Measurements from ENCODE around the gene IL4I1. TPM values are rescaled to one million over a fixed set of nuclear protein-coding genes. Genes with fewer than 3 reads are reported as not detected.

IL4I1 gene
- total and polyA plus RNA-seq, 2 of the 4 experiments (the other 2 are of a cell fraction), result 0.31 to 0.36 TPM

- no peaks in the 10 kb centered on the region for H3K27me3 ChIP-seq (ENCODE audit: control insufficient read depth, insufficient read depth, low read length)
- no peak overlapping the region for H2AK5ac ChIP-seq (ENCODE audit: low read depth, low read length)
- peaks cover 10 to 76% of the 10 kb centered on the region in 2 experiments for H3K79me1 ChIP-seq (ENCODE audit: low read depth in 1 of 2, low read length in 2 of 2)
- H3K27ac ChIP-seq (ENCODE audit: insufficient read depth, low read length), result no peak overlapping the region
- TF ChIP-seq RAD21 (IDR thresholded peaks at IDR 0.05; ENCODE audit: low read length), result no peak
- no peak for TF ChIP-seq ELK1 (IDR thresholded peaks at IDR 0.05; ENCODE audit: borderline replicate concordance, low read depth, low read length)
- TF ChIP-seq RCOR1 (IDR thresholded peaks at IDR 0.05; ENCODE audit: insufficient replicate concordance, low read length), result no peak
- no peak for TF ChIP-seq SMC3 (IDR thresholded peaks at IDR 0.05; ENCODE audit: low read depth, low read length)
- no peak for TF ChIP-seq BHLHE40 (IDR thresholded peaks at IDR 0.05; ENCODE audit: low read depth, low read length)
- TF ChIP-seq NFE2L2 (IDR thresholded peaks at IDR 0.05; ENCODE audit: low read depth, low read length), result no peak
- TF ChIP-seq MAZ (IDR thresholded peaks at IDR 0.05; ENCODE audit: borderline replicate concordance, low read depth, low read length), result no peak
- no peak for TF ChIP-seq CHD1 (IDR thresholded peaks at IDR 0.05; ENCODE audit: low read depth, low read length)
- no peak for TF ChIP-seq CTCF (conservative IDR thresholded peaks at IDR 0.05; ENCODE audit: low read depth, low read length)
- no peak for TF ChIP-seq POLR2A (IDR thresholded peaks at IDR 0.05; ENCODE audit: low read depth, low read length)
- TF ChIP-seq FOS (IDR thresholded peaks at IDR 0.05; ENCODE audit: low read depth, low read length), result no peak
- TF ChIP-seq MAFK (IDR thresholded peaks at IDR 0.05; ENCODE audit: low read depth, low read length), result no peak
- no peak for TF ChIP-seq RFX5 (IDR thresholded peaks at IDR 0.05; ENCODE audit: low read depth, low read length)
- TF ChIP-seq CEBPB (IDR thresholded peaks at IDR 0.05; ENCODE audit: low read depth, low read length), result no peak
- no peak for TF ChIP-seq MXI1 (IDR thresholded peaks at IDR 0.05; ENCODE audit: borderline replicate concordance, low read depth, low read length)
- TF ChIP-seq, protein P1, sequence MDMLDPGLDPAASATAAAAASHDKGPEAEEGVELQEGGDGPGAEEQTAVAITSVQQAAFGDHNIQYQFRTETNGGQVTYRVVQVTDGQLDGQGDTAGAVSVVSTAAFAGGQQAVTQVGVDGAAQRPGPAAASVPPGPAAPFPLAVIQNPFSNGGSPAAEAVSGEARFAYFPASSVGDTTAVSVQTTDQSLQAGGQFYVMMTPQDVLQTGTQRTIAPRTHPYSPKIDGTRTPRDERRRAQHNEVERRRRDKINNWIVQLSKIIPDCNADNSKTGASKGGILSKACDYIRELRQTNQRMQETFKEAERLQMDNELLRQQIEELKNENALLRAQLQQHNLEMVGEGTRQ (IDR thresholded peaks at IDR 0.05; ENCODE audit: low read depth, low read length), result no peak
- no peak overlapping the region for H3K18ac ChIP-seq (ENCODE audit: low read depth, low read length)
- ChIA-PET CTCF (no interaction called here), POLR2A (ENCODE audit: unreplicated experiment) (no interaction called here)
- no peak overlapping the region for H3K56ac ChIP-seq (ENCODE audit: extremely low read depth, insufficient read depth, low read length)
- no peak overlapping the region for H3K9ac ChIP-seq (ENCODE audit: low read depth, low read length)
- H4K5ac ChIP-seq (ENCODE audit: low read depth, low read length), result no peak overlapping the region
- no peak overlapping the region for H3K4me3 ChIP-seq (ENCODE audit: insufficient read depth, low read depth, low read length)
- H4K8ac ChIP-seq (ENCODE audit: low read depth in 2 of 2, low read length in 2 of 2), result no peak overlapping the region
- no peaks in the 10 kb centered on the region for H3K9me3 ChIP-seq (ENCODE audit: control insufficient read depth, insufficient read depth, low read length)
- BruUV-seq (replicated peaks), result no TSS peak
- peaks cover 3% of the 10 kb centered on the region for H3K4me1 ChIP-seq (ENCODE audit: control insufficient read depth, insufficient read depth, low read length)
- no peak overlapping the region for H2AK9ac ChIP-seq (replicated peaks; ENCODE audit: low read depth, low read length, poor library complexity)
- no peak overlapping the region for H2AFZ ChIP-seq (replicated peaks; ENCODE audit: low read length, poor library complexity)
- H2BK120ac ChIP-seq (ENCODE audit: low read depth, low read length), result no peak overlapping the region
- no peak overlapping the region for H4K91ac ChIP-seq (ENCODE audit: insufficient read depth, low read depth, low read length)
- dilution Hi-C loops (cut with HindIII; ENCODE audit: low sequenced_read_pairs, unreplicated experiment) (no loop called here), intact Hi-C loops (cut with micrococcal nuclease) (no loop called here), in situ Hi-C loops (cut with MboI; ENCODE audit: low sequenced_read_pairs) (no loop called here)
- DNase-seq (no peak), ATAC-seq (ENCODE audit: low read depth) (no peak)
- 83% methylated on average over 3 of the region's 5 CpGs; no CpG with 5 or more reads in 1 of the 2 experiments for WGBS, 2 experiments (ENCODE audit: extremely low coverage in 2 of 2, insufficient read length in 1 of 2)
- H2BK5ac ChIP-seq (ENCODE audit: low read depth, low read length, poor library complexity, severe bottlenecking), result no peak overlapping the region
- no peak overlapping the region for H3K14ac ChIP-seq (replicated peaks; ENCODE audit: low read depth, low read length)
- no peak overlapping the region for H2BK20ac ChIP-seq (ENCODE audit: low read depth, low read length)
- H3K9me1 ChIP-seq (ENCODE audit: insufficient read depth, low read length), result peaks cover 11% of the 10 kb centered on the region; the same call in 1 of the 2 replicates
- no peak overlapping the region for H3K4ac ChIP-seq (ENCODE audit: low read depth, low read length)
- H3K4me2 ChIP-seq (ENCODE audit: low read depth, low read length), result no peak overlapping the region
- peaks cover 59% of the 10 kb centered on the region for H3K36me3 ChIP-seq (ENCODE audit: control insufficient read depth, insufficient read depth, low read length)
- H4K20me1 ChIP-seq (ENCODE audit: insufficient read depth, low read length), result peaks cover 30% of the 10 kb centered on the region
- no peak overlapping the region for H2BK15ac ChIP-seq (ENCODE audit: low read depth, low read length)
- H3K23ac ChIP-seq (ENCODE audit: low read depth, low read length), result no peak overlapping the region
These were observed 13.5 kb upstream of the IL4I1 start for GRCh38 chr19:49910179-49910578.
